Measurements from ENCODE around the gene POU6F2.

GRCh38 chr7:39094731-39095130 lies 117.0 kb downstream of the POU6F2 start:
- TF ChIP-seq, protein P1, sequence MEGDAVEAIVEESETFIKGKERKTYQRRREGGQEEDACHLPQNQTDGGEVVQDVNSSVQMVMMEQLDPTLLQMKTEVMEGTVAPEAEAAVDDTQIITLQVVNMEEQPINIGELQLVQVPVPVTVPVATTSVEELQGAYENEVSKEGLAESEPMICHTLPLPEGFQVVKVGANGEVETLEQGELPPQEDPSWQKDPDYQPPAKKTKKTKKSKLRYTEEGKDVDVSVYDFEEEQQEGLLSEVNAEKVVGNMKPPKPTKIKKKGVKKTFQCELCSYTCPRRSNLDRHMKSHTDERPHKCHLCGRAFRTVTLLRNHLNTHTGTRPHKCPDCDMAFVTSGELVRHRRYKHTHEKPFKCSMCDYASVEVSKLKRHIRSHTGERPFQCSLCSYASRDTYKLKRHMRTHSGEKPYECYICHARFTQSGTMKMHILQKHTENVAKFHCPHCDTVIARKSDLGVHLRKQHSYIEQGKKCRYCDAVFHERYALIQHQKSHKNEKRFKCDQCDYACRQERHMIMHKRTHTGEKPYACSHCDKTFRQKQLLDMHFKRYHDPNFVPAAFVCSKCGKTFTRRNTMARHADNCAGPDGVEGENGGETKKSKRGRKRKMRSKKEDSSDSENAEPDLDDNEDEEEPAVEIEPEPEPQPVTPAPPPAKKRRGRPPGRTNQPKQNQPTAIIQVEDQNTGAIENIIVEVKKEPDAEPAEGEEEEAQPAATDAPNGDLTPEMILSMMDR (IDR thresholded peaks at IDR 0.05): no peak
- no peak for TF ChIP-seq POLR2A (IDR thresholded peaks at IDR 0.05)
